CD4-positive, alpha-beta T cell treated with Interleukin-21 for 1 hour (primary cell): Measurements from ENCODE around the gene POLR3H.

Experiments used
- DNase-seq: peaks from one replicate; pipeline ENCODE4 v3.0.0-alpha.2; 2020

The POLR3H gene

GRCh38 chr22:41512421-41513194 lies 31.7 kb downstream of the POLR3H start:
- DNase-seq = no peak

GRCh38 chr22:41511521-41511968 lies 32.7 kb downstream of the POLR3H start:
- no peak for DNase-seq

GRCh38 chr22:41508770-41509170 lies 35.5 kb downstream of the POLR3H start:
- DNase-seq = no peak

- DNase-seq = no peak
Measured at GRCh38 chr22:41507330-41508063, 36.8 kb downstream of the POLR3H start.

GRCh38 chr22:41505511-41506220 lies 38.6 kb downstream of the POLR3H start:
- no peak for DNase-seq

GRCh38 chr22:41504816-41505215 lies 39.5 kb downstream of the POLR3H start:
- no peak for DNase-seq

- no peak for DNase-seq
Measured at GRCh38 chr22:41504397-41504796, 39.9 kb downstream of the POLR3H start.

GRCh38 chr22:41501209-41501608 lies 43.1 kb downstream of the POLR3H start:
- DNase-seq = peak; percentile 31

GRCh38 chr22:41500303-41500702 lies 44.0 kb downstream of the POLR3H start:
- DNase-seq = no peak

GRCh38 chr22:41499624-41500280 lies 44.5 kb downstream of the POLR3H start:
- DNase-seq = no peak

GRCh38 chr22:41498303-41498835 lies 45.9 kb downstream of the POLR3H start:
- DNase-seq = no peak

- no peak for DNase-seq
Measured at GRCh38 chr22:41491374-41492100, 52.7 kb downstream of the POLR3H start.

GRCh38 chr22:41488596-41489385 lies 55.5 kb downstream of the POLR3H start:
- DNase-seq = no peak

- DNase-seq = no peak
Measured at GRCh38 chr22:41488076-41488475, 56.2 kb downstream of the POLR3H start.

GRCh38 chr22:41487037-41487935 lies 57.0 kb downstream of the POLR3H start:
- DNase-seq = no peak

GRCh38 chr22:41485033-41485432 lies 59.2 kb downstream of the POLR3H start:
- DNase-seq = no peak

- DNase-seq = no peak
Measured at GRCh38 chr22:41482319-41482935, 61.8 kb downstream of the POLR3H start.

GRCh38 chr22:41481925-41482318 lies 62.3 kb downstream of the POLR3H start:
- no peak for DNase-seq

GRCh38 chr22:41481131-41481830 lies 63.0 kb downstream of the POLR3H start:
- no peak for DNase-seq
